ENCODE measurements around the gene GNPTG. TPM values are rescaled to one million over a fixed set of nuclear protein-coding genes. Genes with fewer than 3 reads are reported as not detected.

The GNPTG gene
- total and polyA plus RNA-seq, 2 of the 13 experiments (the other 11 are each of a cell fraction or from before 2014, with no cell fraction given), result 22.7 to 71.1 TPM

DNA sequence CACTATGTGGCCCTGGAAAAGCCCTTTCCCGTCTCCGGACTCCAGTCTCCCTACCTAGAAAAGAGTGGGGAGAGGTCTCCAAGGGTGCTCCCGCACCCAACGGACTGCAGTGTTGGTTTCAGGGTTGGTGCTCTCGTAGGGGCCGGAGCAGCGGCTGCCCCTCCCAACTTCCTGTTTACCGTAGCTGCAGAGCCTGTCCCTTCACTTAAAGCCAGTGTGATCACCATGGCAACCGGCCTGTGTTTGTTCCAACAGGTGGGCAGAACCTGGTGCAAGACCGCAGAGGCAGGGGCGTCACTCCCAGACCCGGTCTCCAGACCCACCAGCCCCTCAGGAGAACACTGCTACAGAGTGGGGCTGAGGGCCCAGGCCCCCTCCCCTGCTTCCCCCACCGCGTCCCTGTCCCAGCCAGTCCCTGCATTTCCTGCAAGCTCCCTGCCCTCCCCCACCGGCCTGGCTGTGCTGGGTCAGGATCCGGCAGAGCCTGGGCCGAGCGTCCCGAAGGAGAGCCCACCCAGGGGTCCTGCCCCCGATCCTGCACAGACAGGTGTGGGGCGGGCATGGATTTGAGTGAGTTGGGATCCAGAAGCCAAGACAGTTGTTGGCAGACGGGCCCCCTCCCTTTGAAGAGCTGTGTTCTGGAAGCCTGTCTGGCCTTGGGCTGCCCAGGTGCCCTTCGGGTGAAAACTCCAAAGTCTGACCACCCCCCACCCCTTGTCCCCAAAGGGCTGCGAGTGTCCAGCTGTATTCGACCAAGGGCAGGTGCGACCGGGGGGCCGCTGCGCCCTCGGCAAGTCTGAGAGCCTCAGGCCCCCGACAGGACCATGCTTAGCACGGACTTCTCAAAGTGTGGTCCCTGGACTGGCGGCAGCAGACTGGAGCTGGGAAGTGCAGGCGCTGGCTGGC, 19.8 kb upstream of the GNPTG start (continued):
- TF ChIP-seq NRL (CRISPR knock-in tag; IDR thresholded peaks at IDR 0.05; ENCODE audit: borderline replicate concordance) (no peak), KMT2A (CRISPR knock-in tag; IDR thresholded peaks at IDR 0.05) (no peak), ZSCAN22 (CRISPR knock-in tag; IDR thresholded peaks at IDR 0.05) (no peak), MBNL3 (CRISPR knock-in tag; conservative IDR thresholded peaks at IDR 0.05) (no peak), ISX (CRISPR knock-in tag; conservative IDR thresholded peaks at IDR 0.05) (no peak), PRPF4 (IDR thresholded peaks at IDR 0.05; ENCODE audit: low read depth, low read length, poor library complexity, severe bottlenecking) (no peak), ZZZ3 (CRISPR knock-in tag; IDR thresholded peaks at IDR 0.05; ENCODE audit: borderline replicate concordance) (no peak), CBFB (CRISPR knock-in tag; IDR thresholded peaks at IDR 0.05) (no peak), HDAC1 (CRISPR knock-in tag; IDR thresholded peaks at IDR 0.05) (peak; percentile 75), POLR2A (IDR thresholded peaks at IDR 0.05; ENCODE audit: insufficient read depth in 1 of 2, low read depth in 2 of 2, low read length in 2 of 2) (peak; percentile 63 to 71), ZNF30 (CRISPR knock-in tag; IDR thresholded peaks at IDR 0.05) (no peak), ZNF12 (CRISPR knock-in tag; IDR thresholded peaks at IDR 0.05) (peak; percentile 58; the same call in 1 of the 2 replicates), ZNF367 (CRISPR knock-in tag; IDR thresholded peaks at IDR 0.05; ENCODE audit: borderline replicate concordance) (no peak), RFXANK (CRISPR knock-in tag; IDR thresholded peaks at IDR 0.05) (no peak), SRY (CRISPR knock-in tag; IDR thresholded peaks at IDR 0.05) (peak; percentile 42; the same call in 1 of the 2 replicates), GTF2F1 (IDR thresholded peaks at IDR 0.05; ENCODE audit: low read length) (no peak), ZFYVE20 (CRISPR knock-in tag; IDR thresholded peaks at IDR 0.05; ENCODE audit: borderline replicate concordance, low read depth) (no peak), NFYC (CRISPR knock-in tag; IDR thresholded peaks at IDR 0.05) (no peak), DPF2 (CRISPR knock-in tag; IDR thresholded peaks at IDR 0.05; ENCODE audit: borderline replicate concordance, low read depth) (0 out of 2 replicates have a peak, but pooled peaks have one; percentile 27), ZNF792 (CRISPR knock-in tag; IDR thresholded peaks at IDR 0.05) (no peak), FOSL1 (CRISPR knock-in tag; IDR thresholded peaks at IDR 0.05; ENCODE audit: borderline replicate concordance) (no peak), YEATS4 (CRISPR knock-in tag; IDR thresholded peaks at IDR 0.05; ENCODE audit: borderline replicate concordance) (peak; percentile 30; the same call in 1 of the 2 replicates), ZNF180 (CRISPR knock-in tag; IDR thresholded peaks at IDR 0.05; ENCODE audit: borderline replicate concordance, low read depth) (no peak), MED1 (CRISPR knock-in tag; IDR thresholded peaks at IDR 0.05) (peak; percentile 34; the same call in 1 of the 2 replicates)
- TF ChIP-seq, protein P1, sequence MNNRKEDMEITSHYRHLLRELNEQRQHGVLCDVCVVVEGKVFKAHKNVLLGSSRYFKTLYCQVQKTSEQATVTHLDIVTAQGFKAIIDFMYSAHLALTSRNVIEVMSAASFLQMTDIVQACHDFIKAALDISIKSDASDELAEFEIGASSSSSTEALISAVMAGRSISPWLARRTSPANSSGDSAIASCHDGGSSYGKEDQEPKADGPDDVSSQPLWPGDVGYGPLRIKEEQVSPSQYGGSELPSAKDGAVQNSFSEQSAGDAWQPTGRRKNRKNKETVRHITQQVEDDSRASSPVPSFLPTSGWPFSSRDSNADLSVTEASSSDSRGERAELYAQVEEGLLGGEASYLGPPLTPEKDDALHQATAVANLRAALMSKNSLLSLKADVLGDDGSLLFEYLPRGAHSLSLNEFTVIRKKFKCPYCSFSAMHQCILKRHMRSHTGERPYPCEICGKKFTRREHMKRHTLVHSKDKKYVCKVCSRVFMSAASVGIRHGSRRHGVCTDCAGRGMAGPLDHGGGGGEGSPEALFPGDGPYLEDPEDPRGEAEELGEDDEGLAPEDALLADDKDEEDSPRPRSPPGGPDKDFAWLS (CRISPR knock-in tag; IDR thresholded peaks at IDR 0.05; ENCODE audit: borderline replicate concordance), result no peak
- TF ChIP-seq, protein P2, sequence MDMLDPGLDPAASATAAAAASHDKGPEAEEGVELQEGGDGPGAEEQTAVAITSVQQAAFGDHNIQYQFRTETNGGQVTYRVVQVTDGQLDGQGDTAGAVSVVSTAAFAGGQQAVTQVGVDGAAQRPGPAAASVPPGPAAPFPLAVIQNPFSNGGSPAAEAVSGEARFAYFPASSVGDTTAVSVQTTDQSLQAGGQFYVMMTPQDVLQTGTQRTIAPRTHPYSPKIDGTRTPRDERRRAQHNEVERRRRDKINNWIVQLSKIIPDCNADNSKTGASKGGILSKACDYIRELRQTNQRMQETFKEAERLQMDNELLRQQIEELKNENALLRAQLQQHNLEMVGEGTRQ (IDR thresholded peaks at IDR 0.05; ENCODE audit: low read depth, low read length), result no peak
- TF ChIP-seq, protein P2 (CRISPR knock-in tag; IDR thresholded peaks at IDR 0.05; ENCODE audit: borderline replicate concordance), result no peak
- TF ChIP-seq, protein P3, sequence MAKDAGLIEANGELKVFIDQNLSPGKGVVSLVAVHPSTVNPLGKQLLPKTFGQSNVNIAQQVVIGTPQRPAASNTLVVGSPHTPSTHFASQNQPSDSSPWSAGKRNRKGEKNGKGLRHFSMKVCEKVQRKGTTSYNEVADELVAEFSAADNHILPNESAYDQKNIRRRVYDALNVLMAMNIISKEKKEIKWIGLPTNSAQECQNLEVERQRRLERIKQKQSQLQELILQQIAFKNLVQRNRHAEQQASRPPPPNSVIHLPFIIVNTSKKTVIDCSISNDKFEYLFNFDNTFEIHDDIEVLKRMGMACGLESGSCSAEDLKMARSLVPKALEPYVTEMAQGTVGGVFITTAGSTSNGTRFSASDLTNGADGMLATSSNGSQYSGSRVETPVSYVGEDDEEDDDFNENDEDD (CRISPR knock-in tag; IDR thresholded peaks at IDR 0.05; ENCODE audit: borderline replicate concordance), result no peak
